GM21723 (cell line): ENCODE results near the gene KIF5A.
"Not testable (repeated sequence)": the region's sequence is repeated elsewhere in the genome, so short reads cannot be mapped to it uniquely, and the experiment has no call there.

Source experiments
- ATAC-seq: cut with Tn5 transposase; IDR thresholded peaks from one replicate; pipeline ENCODE4 v1.9.1; 2021; ENCODE audit warnings: mild to moderate bottlenecking, moderate library complexity; ENCODE audit not compliant: unreplicated experiment

KIF5A gene

GRCh38 chr12:57581802-57582201 is 32.0 kb downstream of the KIF5A start:
- no peak for ATAC-seq

- ATAC-seq = no peak
Observed at GRCh38 chr12:57582440-57582839, 32.6 kb downstream of the KIF5A start.

DNA sequence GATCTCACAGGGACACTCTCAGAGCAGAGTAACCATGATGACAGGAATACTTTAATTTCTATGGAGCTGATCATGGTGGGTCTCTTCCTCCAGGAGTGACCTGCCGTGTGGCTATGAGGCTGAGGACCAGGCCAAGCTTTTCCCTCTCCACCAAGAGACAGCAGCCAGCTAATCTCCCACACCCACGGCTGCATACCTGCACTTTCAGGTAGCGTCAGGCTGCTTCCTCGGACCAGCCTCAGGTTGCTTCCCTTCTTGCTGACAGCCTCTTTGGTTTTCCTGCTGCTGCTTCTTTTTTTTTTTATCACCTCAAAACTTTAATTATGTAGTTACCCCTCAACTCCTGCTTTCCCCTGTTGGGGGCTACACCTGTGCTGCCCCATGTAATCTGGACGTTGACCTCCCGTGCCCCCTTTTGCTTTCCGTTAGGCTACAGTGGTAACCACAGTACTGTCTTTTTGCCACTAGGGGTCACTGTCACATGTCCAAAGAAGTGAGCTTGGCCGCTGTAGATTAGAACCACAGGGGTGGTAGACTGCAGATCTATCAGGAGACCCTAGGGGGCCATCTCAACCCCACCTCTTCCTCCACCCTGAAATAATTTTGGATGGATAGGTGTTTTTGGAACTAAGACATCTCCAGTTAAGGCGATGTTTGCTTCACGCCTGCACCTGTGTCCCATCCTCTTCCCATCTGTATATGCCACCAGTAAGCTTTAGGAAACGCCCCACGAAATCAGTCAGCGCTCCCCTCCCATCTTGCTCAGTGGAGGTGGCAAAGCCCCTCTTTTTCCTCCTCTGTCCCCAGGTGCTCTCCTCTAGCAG is 33.4 kb downstream of the KIF5A start:
- ATAC-seq = peak; percentile 96

- no peak for ATAC-seq
Observed at GRCh38 chr12:57584050-57584449, 34.2 kb downstream of the KIF5A start.

- no peak for ATAC-seq
Observed at GRCh38 chr12:57584690-57585089, 34.8 kb downstream of the KIF5A start.

DNA sequence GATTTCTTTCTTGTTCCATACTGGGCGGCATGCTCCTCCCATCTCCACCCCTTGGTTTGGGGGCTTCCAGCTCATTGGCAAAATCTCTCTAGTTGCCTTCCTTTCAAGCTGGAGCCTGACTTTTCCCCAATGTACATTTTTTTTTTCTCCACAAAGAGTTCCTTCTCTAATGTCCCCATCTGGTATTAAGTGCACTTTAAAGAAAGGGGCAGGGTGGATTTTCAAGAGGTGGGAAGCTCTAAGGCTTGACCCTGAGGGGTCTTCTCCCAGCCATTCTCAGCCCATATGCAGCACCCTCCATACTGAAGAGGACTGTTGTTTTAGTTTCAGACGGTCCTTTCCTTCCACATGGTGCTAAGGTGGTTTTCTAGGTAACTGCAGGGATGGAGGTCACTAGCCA is 35.3 kb downstream of the KIF5A start:
- no peak for ATAC-seq

- no peak for ATAC-seq
Observed at GRCh38 chr12:57586128-57586527, 36.3 kb downstream of the KIF5A start.

- ATAC-seq = no peak
Observed at GRCh38 chr12:57586832-57587429, 37.1 kb downstream of the KIF5A start.

DNA sequence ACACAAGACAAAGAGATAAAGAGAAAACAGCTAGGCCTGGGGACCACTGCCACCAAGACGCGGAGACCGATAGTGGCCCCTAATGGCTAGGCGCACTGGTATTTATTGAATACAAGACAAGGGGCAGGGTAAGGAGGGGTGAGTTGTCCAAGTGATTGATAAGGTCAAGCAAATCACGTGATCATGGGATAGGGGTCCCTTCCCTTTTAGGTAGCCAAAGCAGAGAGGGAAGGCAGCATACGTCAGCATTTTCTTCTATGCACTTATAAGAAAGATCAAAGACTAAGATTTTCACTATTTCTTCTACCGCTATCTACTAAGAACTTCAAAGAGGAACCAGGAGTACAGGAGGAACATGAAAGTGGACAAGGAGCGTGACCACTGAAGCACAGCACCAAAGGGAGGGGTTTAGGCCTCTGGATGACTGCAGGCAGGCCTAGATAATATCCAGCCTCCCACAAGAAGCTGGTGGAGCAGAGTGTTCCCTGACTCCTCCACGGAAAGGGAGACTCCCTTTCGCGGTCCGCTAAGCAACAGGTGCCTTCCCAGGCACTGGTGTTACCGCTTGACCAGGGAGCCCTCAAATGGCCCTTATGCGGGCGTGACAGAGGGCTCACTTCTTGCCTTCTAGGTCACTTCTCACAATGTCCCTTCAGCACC is 39.2 kb downstream of the KIF5A start:
- ATAC-seq = not testable (repeated sequence)

GRCh38 chr12:57590479-57590863 is 40.6 kb downstream of the KIF5A start:
- peak; percentile 15 for ATAC-seq

DNA sequence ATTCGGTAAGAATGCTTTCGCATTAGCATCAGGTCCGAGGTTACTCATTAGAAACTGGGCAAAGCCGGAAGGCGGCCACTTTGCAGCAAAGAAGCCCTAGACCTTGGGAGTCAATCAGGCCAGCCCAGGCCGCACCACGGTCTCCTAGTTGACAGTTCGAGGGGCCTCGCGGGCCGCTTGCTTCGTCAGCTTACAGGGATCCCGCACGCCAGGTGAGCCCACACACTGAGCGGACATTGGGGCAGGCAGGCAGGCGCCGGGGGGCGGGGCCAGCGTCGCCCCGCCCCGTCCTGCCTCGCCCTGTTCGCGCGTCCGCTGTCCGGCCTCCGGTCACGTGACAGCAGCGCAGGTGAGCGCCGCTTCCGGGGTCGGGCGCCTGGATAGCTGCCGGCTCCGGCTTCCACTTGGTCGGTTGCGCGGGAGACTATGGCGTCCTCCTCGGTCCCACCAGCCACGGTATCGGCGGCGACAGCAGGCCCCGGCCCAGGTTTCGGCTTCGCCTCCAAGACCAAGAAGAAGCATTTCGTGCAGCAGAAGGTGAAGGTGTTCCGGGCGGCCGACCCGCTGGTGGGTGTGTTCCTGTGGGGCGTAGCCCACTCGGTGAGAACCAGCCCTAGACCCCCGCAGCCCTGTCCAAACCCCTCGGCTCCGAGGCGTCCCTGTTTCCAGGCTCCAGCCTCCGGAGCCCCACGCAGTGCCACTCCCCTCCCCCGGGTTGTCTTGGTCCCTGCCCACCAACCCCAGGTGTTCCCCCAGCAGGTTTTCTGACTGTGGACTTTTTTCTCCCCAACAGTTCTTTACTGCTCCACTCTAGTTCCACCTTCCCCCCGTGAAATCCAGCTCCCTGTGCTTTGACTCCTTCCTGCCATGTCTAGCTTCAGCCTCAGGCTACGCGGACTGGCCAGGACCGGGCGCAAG is 41.3 kb downstream of the KIF5A start, which contains the start of gene PIP4K2C:
Gene PIP4K2C (plus strand): TSS at position 329 of the 918 bp plus-strand sequence. CDS start 98 bp downstream, at position 427.
- peak; percentile 95 for ATAC-seq

GRCh38 chr12:57591782-57592325 is 42.0 kb downstream of the KIF5A start:
- peak; percentile 14 for ATAC-seq

DNA sequence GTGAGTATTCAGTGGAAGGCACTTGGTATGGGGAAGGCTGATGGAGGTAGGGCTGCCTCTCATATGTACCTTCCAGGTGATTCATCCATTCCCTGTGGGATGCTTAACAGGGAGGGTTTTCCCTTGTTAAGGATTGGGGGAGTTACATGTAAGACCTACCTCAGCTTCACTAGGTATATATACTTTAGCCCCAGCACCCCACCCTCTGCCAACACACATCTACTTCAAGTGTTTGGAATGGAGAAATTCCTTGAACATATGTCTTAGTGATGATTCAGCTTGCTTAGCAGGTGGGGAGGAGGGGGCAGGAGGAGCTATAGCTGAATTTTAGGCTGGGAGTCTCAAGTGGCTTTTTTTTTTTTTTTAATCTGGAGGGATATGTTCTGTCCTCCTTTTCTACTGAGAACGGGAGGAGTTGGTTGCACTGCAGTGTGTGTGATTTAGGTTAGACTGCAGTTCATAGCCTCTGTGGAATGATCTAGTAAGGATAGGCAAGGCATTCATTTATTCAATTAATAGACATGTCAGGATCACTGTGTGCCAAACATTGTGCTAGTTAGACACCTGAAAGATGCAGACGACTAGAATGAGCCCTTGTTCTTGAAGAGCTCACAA is 42.8 kb downstream of the KIF5A start:
- no peak for ATAC-seq

DNA sequence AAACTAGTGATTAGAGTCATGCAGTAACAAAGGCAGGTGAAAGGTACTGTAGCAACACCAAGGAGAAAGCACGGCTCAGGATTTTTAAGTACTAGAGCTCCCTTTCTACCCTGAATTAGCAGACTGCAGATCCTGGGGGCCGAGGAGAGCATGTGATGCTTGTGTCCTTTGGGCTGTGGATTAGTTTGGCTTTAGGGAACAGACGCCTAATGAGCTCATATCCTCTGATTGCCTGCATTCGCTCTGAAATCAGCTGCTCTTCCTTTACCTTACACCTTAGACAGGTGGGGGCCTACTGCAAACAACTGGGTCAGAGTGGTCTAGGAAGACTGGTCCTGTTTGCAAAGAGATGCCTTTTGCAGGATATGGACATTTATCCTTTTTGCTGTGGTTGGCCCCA is 43.3 kb downstream of the KIF5A start:
- no peak for ATAC-seq

- no peak for ATAC-seq
Observed at GRCh38 chr12:57600395-57600794, 50.6 kb downstream of the KIF5A start.

GRCh38 chr12:57602544-57602943 is 52.7 kb downstream of the KIF5A start:
- no peak for ATAC-seq

- ATAC-seq = no peak
Observed at GRCh38 chr12:57603324-57603723, 53.5 kb downstream of the KIF5A start.

- ATAC-seq = no peak
Observed at GRCh38 chr12:57603815-57604453, 54.1 kb downstream of the KIF5A start.

- peak; percentile 65 for ATAC-seq
Observed at GRCh38 chr12:57604454-57604991, 54.7 kb downstream of the KIF5A start, which contains the start of gene DTX3. TSS of gene DTX3 (plus strand) at chr12:57604824. CDS start at chr12:57606518, 1,694 bp downstream.
